WTC11 (cell line): ENCODE results near the gene CTXND2. TPM values are rescaled to one million over a fixed set of nuclear protein-coding genes. Genes with fewer than 3 reads are reported as not detected.
A peak's percentile ranks its signal among the peaks of the same experiment; 100 is the strongest.

Experiments used
- ATAC-seq: fragments of 200-7000 bp; cut with Tn5 transposase; 2 replicates; pipeline ENCODE4 v1.10.0; 2021; ENCODE audit warnings: mild to moderate bottlenecking, moderate library complexity
- CTCF ChIA-PET: fragments of 300-600 bp; sonication (Branson Sonifier 250); formaldehyde crosslinking; loops from one replicate; lab custom pipeline; 2021; ENCODE audit warnings: antibody characterized with exemption; lab: Charles Lee
- POLR2A ChIA-PET: fragments of 350-600 bp; sonication (Branson Sonifier 250); formaldehyde crosslinking; loops from one replicate; lab custom pipeline; 2021; ENCODE audit warnings: antibody characterized with exemption; lab: Charles Lee
- DNase-seq: peaks from one replicate; pipeline ENCODE4 v3.0.0; 2021; ENCODE audit warnings: low spot score
- H3K27ac Mint-ChIP-seq: 2 replicates; pipeline ENCODE4 v1.8.0; 2021; ENCODE audit warnings: mixed read lengths
- H3K27me3 Mint-ChIP-seq: 2 replicates; pipeline ENCODE4 v1.8.0; 2021; ENCODE audit warnings: low read depth, mild to moderate bottlenecking, moderate library complexity, mixed read lengths
- H3K36me3 Mint-ChIP-seq: 2 replicates; pipeline ENCODE4 v1.8.0; 2021; ENCODE audit warnings: mixed read lengths
- H3K4me1 Mint-ChIP-seq: 2 replicates; pipeline ENCODE4 v1.8.0; 2022; ENCODE audit warnings: mixed read lengths
- H3K4me3 Mint-ChIP-seq: 2 replicates; pipeline ENCODE4 v1.8.0; 2021; ENCODE audit warnings: mild to moderate bottlenecking, moderate library complexity, mixed read lengths
- H3K9me3 Mint-ChIP-seq: 2 replicates; pipeline ENCODE4 v1.8.0; 2021; ENCODE audit warnings: mixed read lengths
- ATF1 ChIP-seq: sonication (generic); formaldehyde crosslinking; IDR thresholded peaks from 2 replicates; pipeline ENCODE4 v1.8.1; 2023; ENCODE audit warnings: mild to moderate bottlenecking, moderate library complexity, missing genetic modification reagents
- CREB1 ChIP-seq: sonication (generic); formaldehyde crosslinking; IDR thresholded peaks from 2 replicates; pipeline ENCODE4 v1.8.0; 2023; ENCODE audit warnings: mild to moderate bottlenecking, missing genetic modification reagents
- ELF4 ChIP-seq: sonication (generic); formaldehyde crosslinking; IDR thresholded peaks from 2 replicates; pipeline ENCODE4 v1.8.1; 2022; ENCODE audit warnings: low read depth, mild to moderate bottlenecking, moderate library complexity, missing genetic modification reagents
- ESRRA ChIP-seq: sonication (generic); formaldehyde crosslinking; IDR thresholded peaks from 2 replicates; pipeline ENCODE4 v1.8.1; 2022; ENCODE audit warnings: mild to moderate bottlenecking, missing genetic modification reagents, borderline replicate concordance
- FOXP1 ChIP-seq: sonication (generic); formaldehyde crosslinking; IDR thresholded peaks from 2 replicates; pipeline ENCODE4 v1.8.0; 2022; ENCODE audit warnings: missing genetic modification reagents, mild to moderate bottlenecking, moderate library complexity, borderline replicate concordance
- GRHL2 ChIP-seq: fragments of 250-450 bp; sonication (Bioruptor Pico); IDR thresholded peaks from 2 replicates; pipeline ENCODE4 v1.8.0; 2022; ENCODE audit warnings: mild to moderate bottlenecking, moderate library complexity; ENCODE audit not compliant: insufficient replicate concordance, severe bottlenecking
- GTF2I ChIP-seq: fragments of 250-450 bp; sonication (Bioruptor Pico); conservative IDR thresholded peaks from 2 replicates; pipeline ENCODE4 v1.4.0; 2021; ENCODE audit warnings: mild to moderate bottlenecking
- KAT7 ChIP-seq: sonication (generic); formaldehyde crosslinking; IDR thresholded peaks from 2 replicates; pipeline ENCODE4 v1.8.1; 2023; ENCODE audit warnings: missing genetic modification reagents, mild to moderate bottlenecking, borderline replicate concordance
- MXD4 ChIP-seq: fragments of 250-450 bp; sonication (Bioruptor Pico); IDR thresholded peaks from 2 replicates; pipeline ENCODE4 v1.8.0; 2021; ENCODE audit warnings: mild to moderate bottlenecking, moderate library complexity, borderline replicate concordance
- NR2C2 ChIP-seq: sonication (generic); formaldehyde crosslinking; IDR thresholded peaks from 2 replicates; pipeline ENCODE4 v1.8.0; 2022; ENCODE audit warnings: mild to moderate bottlenecking, missing genetic modification reagents
- RELA ChIP-seq: sonication (generic); formaldehyde crosslinking; IDR thresholded peaks from 2 replicates; pipeline ENCODE4 v1.8.1; 2022; ENCODE audit warnings: missing genetic modification reagents, mild to moderate bottlenecking, borderline replicate concordance
- SMAD3 ChIP-seq: sonication (generic); formaldehyde crosslinking; IDR thresholded peaks from 2 replicates; pipeline ENCODE4 v1.8.0; 2022; ENCODE audit warnings: missing genetic modification reagents, mild to moderate bottlenecking, borderline replicate concordance
- SMAD4 ChIP-seq: sonication (generic); formaldehyde crosslinking; IDR thresholded peaks from 2 replicates; pipeline ENCODE4 v1.8.0; 2022; ENCODE audit warnings: mild to moderate bottlenecking, missing genetic modification reagents
- ZNF121 ChIP-seq: sonication (generic); formaldehyde crosslinking; IDR thresholded peaks from 2 replicates; pipeline ENCODE4 v1.8.0; 2023; ENCODE audit warnings: missing genetic modification reagents
- ZNF232 ChIP-seq: sonication (generic); formaldehyde crosslinking; IDR thresholded peaks from 2 replicates; pipeline ENCODE4 v1.8.0; 2022; ENCODE audit warnings: mild to moderate bottlenecking, missing genetic modification reagents
- ZNF396 ChIP-seq: fragments of 250-450 bp; sonication (Bioruptor Pico); IDR thresholded peaks from 2 replicates; pipeline ENCODE4 v1.8.0; 2021; ENCODE audit warnings: mild to moderate bottlenecking, moderate library complexity, borderline replicate concordance
- ZNF532 ChIP-seq: fragments of 250-450 bp; sonication (Bioruptor Pico); IDR thresholded peaks from 2 replicates; pipeline ENCODE4 v1.9.0; 2021; ENCODE audit warnings: mild to moderate bottlenecking, borderline replicate concordance
- ZNF671 ChIP-seq: fragments of 250-450 bp; sonication (Bioruptor Pico); IDR thresholded peaks from 2 replicates; pipeline ENCODE4 v1.8.0; 2021; ENCODE audit warnings: mild to moderate bottlenecking
- total RNA-seq: library from RNA; stranded (reverse); gene quantifications from 3 replicates; pipeline ENCODE4 v1.2.3, GENCODE V29; 2021
- TF ChIP-seq, protein P1 (sequence below): sonication (generic); formaldehyde crosslinking; IDR thresholded peaks from 2 replicates; pipeline ENCODE4 v1.8.1; 2023; ENCODE audit warnings: mild to moderate bottlenecking, missing genetic modification reagents, moderate library complexity
- TF ChIP-seq, protein P2 (sequence below): sonication (generic); formaldehyde crosslinking; IDR thresholded peaks from 2 replicates; pipeline ENCODE4 v1.8.0; 2022; ENCODE audit warnings: mild to moderate bottlenecking, missing genetic modification reagents
- TF ChIP-seq, protein P3 (sequence below): fragments of 250-450 bp; sonication (Bioruptor Pico); IDR thresholded peaks from 2 replicates; pipeline ENCODE4 v2.1.2; 2022; ENCODE audit warnings: mild to moderate bottlenecking, moderate library complexity
- TF ChIP-seq, protein P4 (sequence below): fragments of 250-450 bp; sonication (Bioruptor Pico); IDR thresholded peaks from 2 replicates; pipeline ENCODE4 v1.8.0; 2021; ENCODE audit warnings: mild to moderate bottlenecking
- TF ChIP-seq, protein P5 (sequence below): sonication (generic); formaldehyde crosslinking; IDR thresholded peaks from 2 replicates; pipeline ENCODE4 v1.8.0; 2022; ENCODE audit warnings: mild to moderate bottlenecking, missing genetic modification reagents

The CTXND2 gene
- total RNA-seq, 1 experiment from 2014 or later = not detected

GRCh38 chr1:150842343-150842742 lies 44.6 kb upstream of the CTXND2 start:
- Mint-ChIP-seq H3K27me3 (no peaks in the 10 kb centered on the region), H3K36me3 (peaks cover 11% of the 10 kb centered on the region), H3K27ac (peak overlapping the region; percentile 28), H3K9me3 (no peaks in the 10 kb centered on the region), H3K4me1 (peaks cover 10% of the 10 kb centered on the region), H3K4me3 (no peak overlapping the region)
- CTCF ChIA-PET = interaction anchor here (1.6 kb wide), 1 partner anchor 154 kb away, joined by 3 read pairs; no protein-coding TSS in a partner anchor
- no peak for TF ChIP-seq ELF4 (CRISPR knock-in tag)
- TF ChIP-seq, protein P1, sequence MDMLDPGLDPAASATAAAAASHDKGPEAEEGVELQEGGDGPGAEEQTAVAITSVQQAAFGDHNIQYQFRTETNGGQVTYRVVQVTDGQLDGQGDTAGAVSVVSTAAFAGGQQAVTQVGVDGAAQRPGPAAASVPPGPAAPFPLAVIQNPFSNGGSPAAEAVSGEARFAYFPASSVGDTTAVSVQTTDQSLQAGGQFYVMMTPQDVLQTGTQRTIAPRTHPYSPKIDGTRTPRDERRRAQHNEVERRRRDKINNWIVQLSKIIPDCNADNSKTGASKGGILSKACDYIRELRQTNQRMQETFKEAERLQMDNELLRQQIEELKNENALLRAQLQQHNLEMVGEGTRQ = no peak
- TF ChIP-seq MXD4 (CRISPR knock-in tag) = no peak
- TF ChIP-seq GRHL2 (CRISPR knock-in tag) = no peak
- TF ChIP-seq ZNF532 (CRISPR knock-in tag) = no peak
- TF ChIP-seq SMAD4 = no peak
- TF ChIP-seq KAT7 (CRISPR knock-in tag) = no peak
- no peak for TF ChIP-seq NR2C2 (CRISPR knock-in tag)
- TF ChIP-seq, protein P2, sequence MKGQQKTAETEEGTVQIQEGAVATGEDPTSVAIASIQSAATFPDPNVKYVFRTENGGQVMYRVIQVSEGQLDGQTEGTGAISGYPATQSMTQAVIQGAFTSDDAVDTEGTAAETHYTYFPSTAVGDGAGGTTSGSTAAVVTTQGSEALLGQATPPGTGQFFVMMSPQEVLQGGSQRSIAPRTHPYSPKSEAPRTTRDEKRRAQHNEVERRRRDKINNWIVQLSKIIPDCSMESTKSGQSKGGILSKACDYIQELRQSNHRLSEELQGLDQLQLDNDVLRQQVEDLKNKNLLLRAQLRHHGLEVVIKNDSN = no peak
- no peak for TF ChIP-seq ZNF396 (CRISPR knock-in tag)
- TF ChIP-seq, protein P3, sequence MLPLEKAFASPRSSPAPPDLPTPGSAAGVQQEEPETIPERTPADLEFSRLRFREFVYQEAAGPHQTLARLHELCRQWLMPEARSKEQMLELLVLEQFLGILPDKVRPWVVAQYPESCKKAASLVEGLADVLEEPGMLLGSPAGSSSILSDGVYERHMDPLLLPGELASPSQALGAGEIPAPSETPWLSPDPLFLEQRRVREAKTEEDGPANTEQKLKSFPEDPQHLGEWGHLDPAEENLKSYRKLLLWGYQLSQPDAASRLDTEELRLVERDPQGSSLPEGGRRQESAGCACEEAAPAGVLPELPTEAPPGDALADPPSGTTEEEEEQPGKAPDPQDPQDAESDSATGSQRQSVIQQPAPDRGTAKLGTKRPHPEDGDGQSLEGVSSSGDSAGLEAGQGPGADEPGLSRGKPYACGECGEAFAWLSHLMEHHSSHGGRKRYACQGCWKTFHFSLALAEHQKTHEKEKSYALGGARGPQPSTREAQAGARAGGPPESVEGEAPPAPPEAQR (CRISPR knock-in tag) = no peak
- TF ChIP-seq ZNF671 (CRISPR knock-in tag) = no peak
- TF ChIP-seq, protein P4, sequence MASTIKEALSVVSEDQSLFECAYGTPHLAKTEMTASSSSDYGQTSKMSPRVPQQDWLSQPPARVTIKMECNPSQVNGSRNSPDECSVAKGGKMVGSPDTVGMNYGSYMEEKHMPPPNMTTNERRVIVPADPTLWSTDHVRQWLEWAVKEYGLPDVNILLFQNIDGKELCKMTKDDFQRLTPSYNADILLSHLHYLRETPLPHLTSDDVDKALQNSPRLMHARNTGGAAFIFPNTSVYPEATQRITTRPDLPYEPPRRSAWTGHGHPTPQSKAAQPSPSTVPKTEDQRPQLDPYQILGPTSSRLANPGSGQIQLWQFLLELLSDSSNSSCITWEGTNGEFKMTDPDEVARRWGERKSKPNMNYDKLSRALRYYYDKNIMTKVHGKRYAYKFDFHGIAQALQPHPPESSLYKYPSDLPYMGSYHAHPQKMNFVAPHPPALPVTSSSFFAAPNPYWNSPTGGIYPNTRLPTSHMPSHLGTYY (CRISPR knock-in tag) = no peak
- TF ChIP-seq ZNF232 = no peak
- TF ChIP-seq ATF1 (CRISPR knock-in tag) = no peak
- no peak for TF ChIP-seq CREB1 (CRISPR knock-in tag)
- ATAC-seq (no peak), DNase-seq (no peak)
- POLR2A ChIA-PET = no interaction called here

GRCh38 chr1:150842964-150843363 lies 44.0 kb upstream of the CTXND2 start:
- H3K4me1 Mint-ChIP-seq = peaks cover 10% of the 10 kb centered on the region
- no peaks in the 10 kb centered on the region for H3K27me3 Mint-ChIP-seq
- peaks cover 13% of the 10 kb centered on the region for H3K36me3 Mint-ChIP-seq
- no peak overlapping the region for H3K4me3 Mint-ChIP-seq
- no peak for DNase-seq
- ChIA-PET POLR2A (no interaction called here), CTCF (interaction anchor here (1.6 kb wide), 1 partner anchor 153 kb away, joined by 3 read pairs; no protein-coding TSS in a partner anchor)
- no peak for ATAC-seq
- H3K9me3 Mint-ChIP-seq = no peaks in the 10 kb centered on the region
- H3K27ac Mint-ChIP-seq = peak overlapping the region; percentile 5; the same call in 1 of the 2 replicates
- TF ChIP-seq CREB1 (CRISPR knock-in tag) (no peak), ZNF121 (no peak), GTF2I (CRISPR knock-in tag) (no peak), ATF1 (CRISPR knock-in tag) (no peak), FOXP1 (no peak), SMAD3 (no peak), ESRRA (CRISPR knock-in tag) (no peak), NR2C2 (CRISPR knock-in tag) (no peak), RELA (no peak), ZNF232 (no peak)
- TF ChIP-seq, protein P3 (CRISPR knock-in tag) = no peak
- TF ChIP-seq, protein P5, sequence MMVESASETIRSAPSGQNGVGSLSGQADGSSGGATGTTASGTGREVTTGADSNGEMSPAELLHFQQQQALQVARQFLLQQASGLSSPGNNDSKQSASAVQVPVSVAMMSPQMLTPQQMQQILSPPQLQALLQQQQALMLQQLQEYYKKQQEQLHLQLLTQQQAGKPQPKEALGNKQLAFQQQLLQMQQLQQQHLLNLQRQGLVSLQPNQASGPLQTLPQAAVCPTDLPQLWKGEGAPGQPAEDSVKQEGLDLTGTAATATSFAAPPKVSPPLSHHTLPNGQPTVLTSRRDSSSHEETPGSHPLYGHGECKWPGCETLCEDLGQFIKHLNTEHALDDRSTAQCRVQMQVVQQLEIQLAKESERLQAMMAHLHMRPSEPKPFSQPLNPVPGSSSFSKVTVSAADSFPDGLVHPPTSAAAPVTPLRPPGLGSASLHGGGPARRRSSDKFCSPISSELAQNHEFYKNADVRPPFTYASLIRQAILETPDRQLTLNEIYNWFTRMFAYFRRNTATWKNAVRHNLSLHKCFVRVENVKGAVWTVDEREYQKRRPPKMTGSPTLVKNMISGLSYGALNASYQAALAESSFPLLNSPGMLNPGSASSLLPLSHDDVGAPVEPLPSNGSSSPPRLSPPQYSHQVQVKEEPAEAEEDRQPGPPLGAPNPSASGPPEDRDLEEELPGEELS (CRISPR knock-in tag) = no peak
